ENCODE data around the gene HMCN2.

DNA sequence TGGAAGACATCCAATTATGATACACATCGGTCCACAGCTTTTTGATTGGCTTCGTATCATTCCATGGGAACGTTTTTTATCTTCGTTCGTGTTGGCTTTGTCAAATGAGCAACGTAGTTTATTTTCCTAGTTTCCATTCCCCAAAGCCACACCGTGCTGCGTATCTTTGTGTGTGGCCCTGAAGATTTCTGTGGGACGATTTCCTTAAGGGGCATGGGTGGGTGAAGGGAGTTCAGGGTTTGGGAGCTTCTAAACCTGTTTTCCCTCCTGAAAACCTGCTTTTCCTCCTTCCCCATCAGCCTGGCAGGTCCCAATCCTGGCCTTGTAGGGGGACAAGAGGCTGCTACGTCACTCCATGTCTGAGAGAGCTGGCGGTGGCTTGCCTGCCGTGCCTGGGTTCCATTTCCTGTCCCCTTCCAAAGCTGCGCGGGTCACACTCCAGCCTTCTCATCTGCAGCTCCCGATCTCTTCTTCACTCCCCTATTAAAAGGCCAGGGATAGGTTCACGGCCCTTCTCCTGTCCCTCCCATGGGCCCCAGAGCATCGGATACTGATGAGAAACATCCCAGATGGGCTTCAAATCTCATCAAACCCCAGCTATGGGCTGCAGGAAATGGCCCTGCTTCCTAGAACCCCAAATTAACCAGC, 155.7 kb downstream of the HMCN2 start:
- TF ChIP-seq POLR2AphosphoS5 (IDR thresholded peaks at IDR 0.05) (no peak), POLR2A (IDR thresholded peaks at IDR 0.05) (no peak)
- TF ChIP-seq, protein P1, sequence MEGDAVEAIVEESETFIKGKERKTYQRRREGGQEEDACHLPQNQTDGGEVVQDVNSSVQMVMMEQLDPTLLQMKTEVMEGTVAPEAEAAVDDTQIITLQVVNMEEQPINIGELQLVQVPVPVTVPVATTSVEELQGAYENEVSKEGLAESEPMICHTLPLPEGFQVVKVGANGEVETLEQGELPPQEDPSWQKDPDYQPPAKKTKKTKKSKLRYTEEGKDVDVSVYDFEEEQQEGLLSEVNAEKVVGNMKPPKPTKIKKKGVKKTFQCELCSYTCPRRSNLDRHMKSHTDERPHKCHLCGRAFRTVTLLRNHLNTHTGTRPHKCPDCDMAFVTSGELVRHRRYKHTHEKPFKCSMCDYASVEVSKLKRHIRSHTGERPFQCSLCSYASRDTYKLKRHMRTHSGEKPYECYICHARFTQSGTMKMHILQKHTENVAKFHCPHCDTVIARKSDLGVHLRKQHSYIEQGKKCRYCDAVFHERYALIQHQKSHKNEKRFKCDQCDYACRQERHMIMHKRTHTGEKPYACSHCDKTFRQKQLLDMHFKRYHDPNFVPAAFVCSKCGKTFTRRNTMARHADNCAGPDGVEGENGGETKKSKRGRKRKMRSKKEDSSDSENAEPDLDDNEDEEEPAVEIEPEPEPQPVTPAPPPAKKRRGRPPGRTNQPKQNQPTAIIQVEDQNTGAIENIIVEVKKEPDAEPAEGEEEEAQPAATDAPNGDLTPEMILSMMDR (IDR thresholded peaks at IDR 0.05): no peak

Data from prostate gland (tissue), 2 donors.